CD4-positive, alpha-beta T cell treated with Interleukin-4 for 1 hour (primary cell): ENCODE data around the gene CC2D1B.

Experiments
- DNase-seq, 2 donors: peaks; one replicate each; pipeline ENCODE4 v3.0.0-alpha.2; 2020 to 2022

Gene CC2D1B

GRCh38 chr1:52358851-52359497 lies 7.0 kb downstream of the CC2D1B start:
- DNase-seq, result no peak

DNA sequence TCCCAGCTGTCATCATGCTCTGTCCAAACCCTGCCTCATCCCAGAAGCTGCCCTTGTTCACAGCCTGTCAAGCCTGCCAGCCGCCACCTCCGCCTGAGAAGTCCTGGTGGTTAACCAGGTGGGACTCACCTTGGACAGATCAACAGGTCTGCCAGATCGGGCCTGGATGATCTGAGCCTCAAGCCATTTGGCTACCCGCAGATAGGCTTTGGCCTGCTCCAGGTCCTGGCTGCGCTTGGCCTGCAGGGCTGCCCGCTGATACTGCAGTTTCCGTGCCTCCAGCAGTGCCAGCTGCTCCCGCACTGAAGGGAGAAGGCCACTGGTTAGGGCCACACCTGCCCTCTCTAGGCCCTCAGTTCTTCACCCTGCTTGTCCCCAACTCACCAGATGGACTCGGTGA lies 8.6 kb downstream of the CC2D1B start:
- DNase-seq, result no peak

- DNase-seq, result no peak
Measured at GRCh38 chr1:52356818-52357355, 9.1 kb downstream of the CC2D1B start.

DNA sequence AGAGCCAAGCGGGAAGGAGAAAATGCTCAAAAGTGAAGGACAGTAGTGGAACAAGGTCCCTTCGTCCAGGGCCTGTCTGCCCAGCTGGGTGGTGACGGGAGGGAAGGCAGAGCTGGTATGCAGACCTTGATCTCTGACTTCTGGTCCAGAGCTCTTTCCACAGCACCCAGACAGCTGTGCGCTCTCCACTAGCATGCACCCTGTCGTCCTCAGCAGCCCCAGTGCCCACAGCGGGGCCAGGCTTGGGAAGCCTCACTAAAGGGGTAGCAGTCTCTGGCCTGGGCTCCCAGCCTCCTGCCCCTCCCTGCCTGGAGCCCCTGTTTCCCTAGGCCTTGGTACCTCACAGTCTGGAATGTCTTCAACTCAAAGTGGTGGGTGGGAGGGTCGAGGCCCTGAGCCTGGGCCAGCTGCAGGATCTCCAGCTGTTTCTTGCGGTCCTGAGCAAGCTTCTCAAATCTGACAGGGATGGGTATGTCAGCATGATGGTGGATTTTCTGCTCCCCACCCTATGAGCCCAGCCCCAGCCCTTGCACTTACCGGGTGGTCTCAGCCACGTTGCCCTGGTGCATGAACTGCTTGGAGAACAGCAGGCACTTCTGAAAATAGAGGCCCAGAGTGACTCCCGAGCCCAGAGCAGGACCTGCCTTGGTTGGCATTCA lies 10.0 kb downstream of the CC2D1B start:
- no peak for DNase-seq

DNA sequence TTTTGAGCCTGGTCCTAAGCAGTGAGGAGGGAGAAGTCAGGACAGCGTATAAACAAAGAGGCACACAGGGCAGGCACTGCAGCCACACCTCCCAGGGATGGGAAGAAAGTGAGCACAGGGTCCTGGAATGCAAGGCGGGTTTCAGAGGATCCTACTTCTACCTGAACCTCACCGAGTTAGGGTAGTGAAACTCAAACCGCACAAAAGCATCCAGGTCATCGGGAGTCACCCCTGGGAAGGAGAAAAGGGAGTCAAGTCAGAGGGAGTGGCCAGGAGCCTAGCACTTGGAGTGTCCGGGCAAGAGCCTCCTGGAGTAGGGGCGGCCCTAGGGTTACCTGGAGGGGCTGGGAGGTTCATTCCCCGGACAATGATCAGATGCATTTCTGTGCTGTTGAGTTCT lies 10.6 kb downstream of the CC2D1B start:
- DNase-seq, result no peak

DNA sequence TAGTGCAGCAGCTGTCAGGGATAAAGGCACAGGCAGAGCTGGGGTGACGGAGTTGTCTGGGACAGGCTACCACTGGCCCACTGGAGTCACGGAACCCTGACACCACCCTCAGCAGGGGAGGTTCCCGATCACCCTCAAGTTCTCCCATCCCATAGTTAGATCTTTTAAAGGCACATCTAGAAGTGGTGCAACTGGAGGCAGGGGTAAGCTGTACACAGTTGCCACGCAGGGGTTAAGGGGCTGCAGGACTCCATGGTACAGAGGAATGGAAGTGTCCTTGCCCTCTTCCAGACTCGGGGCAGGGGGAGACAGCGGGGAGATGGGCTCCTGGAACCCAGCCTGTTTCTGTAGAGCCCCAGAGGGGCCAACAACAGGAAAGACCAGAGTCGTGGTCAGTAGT lies 13.3 kb downstream of the CC2D1B start:
- DNase-seq, result no peak

DNA sequence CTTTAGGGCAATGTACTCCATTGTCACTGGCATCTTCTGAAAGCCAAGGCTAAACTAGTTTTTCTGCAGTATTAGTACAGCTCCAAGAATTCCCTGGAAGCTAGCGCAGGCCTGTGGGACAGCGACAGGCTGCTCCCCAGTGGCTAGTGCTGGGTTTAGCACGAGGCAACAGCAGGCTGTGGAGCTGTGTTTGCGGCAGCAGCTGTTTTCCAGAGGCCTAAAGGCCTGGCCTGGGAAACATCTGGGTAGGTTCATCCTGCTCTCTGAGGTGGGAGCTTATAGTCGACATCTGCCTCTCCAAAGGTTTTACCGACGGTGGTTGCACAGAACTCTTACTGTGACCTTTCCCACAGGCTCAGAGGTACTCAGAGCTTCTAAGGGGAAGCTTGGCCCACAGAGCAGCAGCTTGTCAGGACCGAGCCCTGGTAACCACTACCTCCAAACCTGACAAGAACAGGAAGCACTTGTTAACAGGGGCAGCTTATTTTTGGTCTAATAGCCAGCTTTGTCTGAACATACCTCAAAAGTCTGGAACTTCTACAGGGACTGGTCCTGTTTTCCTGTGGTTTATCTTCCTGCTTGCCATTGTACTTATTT lies 17.2 kb downstream of the CC2D1B start:
- no peak for DNase-seq

DNA sequence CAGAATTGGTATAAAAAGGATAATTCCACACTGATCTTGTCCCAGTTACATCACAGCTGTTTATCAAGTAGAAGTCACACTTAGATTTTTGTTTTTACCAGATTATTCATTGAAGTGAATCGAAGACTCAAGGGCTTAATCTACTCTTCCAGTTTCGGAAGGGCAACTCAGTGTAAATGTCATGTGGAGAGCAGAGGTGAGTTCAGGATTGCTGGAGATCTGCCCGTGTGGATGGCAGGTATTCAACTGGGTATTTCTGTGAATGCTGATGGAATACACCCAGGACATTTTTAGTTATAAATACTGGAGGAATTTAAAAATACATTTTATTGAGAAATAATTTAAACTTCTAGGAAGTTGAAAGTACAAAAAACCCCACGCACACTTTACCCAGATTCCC lies 19.4 kb downstream of the CC2D1B start:
- no peak for DNase-seq

GRCh38 chr1:52345252-52345651 lies 20.8 kb downstream of the CC2D1B start:
- DNase-seq, result no peak

GRCh38 chr1:52343979-52344378 lies 22.0 kb downstream of the CC2D1B start:
- DNase-seq, result no peak

- no peak for DNase-seq
Measured at GRCh38 chr1:52341655-52342260, 24.2 kb downstream of the CC2D1B start.

DNA sequence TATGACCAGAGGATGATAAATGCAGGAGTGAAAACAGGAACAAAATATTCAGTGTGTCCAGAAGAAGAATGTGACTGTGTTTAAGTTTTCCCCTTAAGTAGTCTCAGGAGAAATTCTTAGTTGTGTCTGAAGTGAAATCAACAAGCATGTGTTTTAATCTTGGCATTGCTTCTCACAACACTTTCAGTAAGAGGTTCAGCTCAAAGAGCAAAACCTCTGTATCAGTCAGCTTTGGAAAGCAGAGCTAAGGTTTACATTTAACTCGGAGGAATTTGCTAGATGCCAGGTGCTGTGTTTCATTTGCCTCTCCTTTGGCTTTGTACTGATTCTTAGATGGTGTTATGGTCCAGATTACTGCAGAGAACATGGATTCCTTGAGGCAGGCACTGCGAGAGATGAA lies 28.6 kb downstream of the CC2D1B start:
- no peak for DNase-seq

DNA sequence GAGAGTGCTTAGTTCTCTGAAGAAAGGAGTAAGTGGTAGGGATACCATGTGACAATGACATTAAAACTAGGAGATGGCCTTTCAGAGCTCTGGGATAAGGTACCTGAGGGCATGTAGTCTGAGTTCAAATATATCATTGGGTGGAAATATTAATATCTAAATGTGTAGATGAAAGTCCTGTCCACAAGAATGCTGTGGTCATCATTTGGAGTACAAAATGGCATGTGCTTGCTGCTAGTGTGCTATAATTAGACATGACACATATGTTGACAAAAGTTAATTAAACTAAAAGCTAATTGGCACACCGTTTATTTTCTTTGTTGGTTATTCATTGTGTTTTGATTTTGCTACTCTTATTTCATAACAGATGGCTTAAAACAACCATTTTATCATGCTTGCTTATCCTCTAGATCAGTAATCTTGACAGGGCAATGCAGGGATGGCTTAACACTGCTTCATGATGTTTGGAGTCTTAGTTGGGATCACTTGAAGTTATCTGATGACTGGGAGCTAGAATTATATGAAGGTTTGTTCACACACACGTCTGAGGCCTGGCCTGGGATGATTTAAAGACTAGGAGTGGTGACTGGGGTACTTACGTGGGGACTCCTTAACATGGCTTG lies 31.0 kb downstream of the CC2D1B start:
- no peak for DNase-seq

GRCh38 chr1:52332411-52332810 lies 33.6 kb downstream of the CC2D1B start:
- no peak for DNase-seq

DNA sequence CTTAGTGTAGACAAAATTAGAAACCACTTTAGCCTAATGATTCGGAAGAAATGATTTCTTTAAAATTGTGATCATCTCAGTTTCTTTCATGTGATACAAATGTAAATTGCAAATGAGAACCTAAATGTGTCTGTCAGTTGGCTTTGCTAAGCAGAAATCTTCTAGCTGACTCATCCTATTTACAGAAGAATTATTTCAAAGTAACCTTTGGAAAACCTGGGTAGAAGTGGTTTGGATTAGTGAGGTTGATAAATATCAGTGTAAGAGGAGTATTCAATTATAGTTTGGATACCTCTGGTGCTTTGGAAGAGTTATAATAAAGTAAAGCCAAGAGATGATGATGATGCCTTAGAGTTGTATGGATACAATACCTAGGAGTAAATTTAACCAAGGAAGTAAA lies 37.4 kb downstream of the CC2D1B start:
- DNase-seq, result no peak

- DNase-seq, result no peak
Measured at GRCh38 chr1:52325786-52326185, 40.2 kb downstream of the CC2D1B start.

DNA sequence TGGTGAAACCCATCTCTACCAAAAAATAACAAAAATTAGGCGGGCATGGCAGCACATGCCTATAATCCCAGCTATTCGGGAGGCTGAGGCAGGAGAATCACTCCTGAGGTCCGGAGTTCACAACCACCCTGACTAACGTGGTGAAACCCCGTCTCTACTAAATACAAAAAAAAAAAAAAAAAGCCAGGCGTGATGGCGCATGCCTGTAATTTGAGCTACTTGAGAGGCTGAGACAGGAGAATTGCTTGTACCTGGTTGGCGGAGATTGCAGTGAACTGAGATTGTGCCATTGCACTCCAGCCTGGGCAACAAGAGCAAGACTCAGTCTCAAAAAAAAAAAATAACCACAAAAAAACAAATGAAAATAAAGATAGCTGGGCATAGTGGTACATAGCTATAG lies 42.3 kb downstream of the CC2D1B start:
- no peak for DNase-seq

DNA sequence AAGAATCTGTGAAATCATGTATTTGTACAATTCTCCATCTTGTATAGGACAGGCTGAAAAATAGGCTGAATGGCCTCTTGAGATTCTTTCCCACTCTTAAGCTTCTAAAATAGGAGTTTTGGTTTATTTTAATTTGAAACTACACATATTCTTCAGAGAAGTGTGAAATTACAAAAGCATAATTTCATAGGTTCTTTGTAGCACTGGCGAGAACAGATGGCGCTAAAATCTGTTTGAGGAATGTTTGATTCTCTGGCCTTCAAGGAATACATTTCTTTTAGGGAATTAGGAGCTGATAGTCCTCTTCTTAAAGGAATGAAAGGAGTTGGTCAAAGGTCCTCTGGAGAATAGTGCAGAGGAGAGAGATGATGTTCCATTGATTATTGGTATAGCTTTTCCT lies 44.9 kb downstream of the CC2D1B start:
- no peak for DNase-seq

GRCh38 chr1:52306227-52307006 lies 59.6 kb downstream of the CC2D1B start:
- no peak for DNase-seq

DNA sequence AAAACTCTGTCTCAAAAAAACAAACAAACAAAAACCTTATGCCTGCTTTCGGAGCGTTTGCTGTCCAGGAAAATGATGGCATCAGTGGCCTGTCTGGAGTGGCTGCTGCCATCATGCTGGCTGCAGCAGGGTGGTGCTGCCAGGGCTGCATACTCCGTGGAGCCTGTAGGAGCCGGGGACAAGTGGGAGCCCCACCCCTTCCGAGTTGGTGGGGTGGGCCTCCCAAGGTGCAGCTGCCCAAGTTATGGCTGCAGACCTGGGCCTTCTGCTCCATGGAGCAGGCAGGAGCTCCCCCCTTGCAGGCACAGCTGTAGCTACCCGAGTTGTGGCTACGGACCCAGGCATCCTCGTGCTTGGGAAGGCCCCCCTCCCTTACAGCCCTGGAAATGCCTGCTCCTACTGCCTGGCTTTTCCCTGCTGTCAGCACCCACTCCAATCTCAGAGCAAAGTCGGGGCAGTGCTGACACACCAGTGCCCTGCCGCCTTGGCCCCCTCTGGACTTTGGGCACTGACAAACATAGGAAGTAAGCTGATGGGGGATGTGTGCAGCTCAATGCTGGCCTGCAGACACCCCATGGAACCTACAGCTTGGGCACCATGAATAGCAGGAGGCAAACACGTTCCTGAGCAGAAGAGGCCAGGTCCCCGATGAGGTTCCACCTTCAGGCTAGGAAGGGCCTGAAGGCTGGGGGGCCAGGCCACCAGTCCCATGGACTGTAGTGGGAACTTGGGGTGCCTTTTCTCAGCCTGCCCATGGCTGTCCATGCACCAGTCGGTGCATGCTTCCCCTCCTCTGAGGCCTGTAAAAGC lies 60.4 kb downstream of the CC2D1B start:
- no peak for DNase-seq
